Activated CD8-positive, alpha-beta T cell treated with anti-CD3 and anti-CD28 coated beads for 36 hours (primary cell): ENCODE results near the gene ZMYM4. TPM values are rescaled to one million over a fixed set of nuclear protein-coding genes. Genes with fewer than 3 reads are reported as not detected.

ENCODE experiments used
- ATAC-seq: fragments of 200-7000 bp; cut with Tn5 transposase; one replicate; pipeline ENCODE4 v1.10.0; 2021; ENCODE audit warnings: mild to moderate bottlenecking, moderate library complexity
- CTCF ChIA-PET: fragments of 350-600 bp; sonication (Branson Sonifier 250); formaldehyde crosslinking; loops from one replicate; lab custom pipeline; 2021; ENCODE audit warnings: antibody characterized with exemption; lab: Charles Lee
- POLR2A ChIA-PET: fragments of 350-600 bp; sonication (Branson Sonifier 250); formaldehyde crosslinking; loops from one replicate; lab custom pipeline; 2021; ENCODE audit warnings: antibody characterized with exemption; lab: Charles Lee
- DNase-seq: peaks from one replicate; pipeline ENCODE4 v3.0.0-alpha.2; 2020
- H3K27ac Mint-ChIP-seq: one replicate; pipeline ENCODE4 v1.8.0; 2021; ENCODE audit warnings: mild to moderate bottlenecking, mixed read lengths
- H3K27me3 Mint-ChIP-seq: one replicate; pipeline ENCODE4 v1.8.0; 2021; ENCODE audit warnings: mixed read lengths
- H3K36me3 Mint-ChIP-seq: one replicate; pipeline ENCODE4 v1.8.0; 2021; ENCODE audit warnings: low read depth, mixed read lengths
- H3K4me1 Mint-ChIP-seq: one replicate; pipeline ENCODE4 v1.8.0; 2021; ENCODE audit warnings: low read depth, mixed read lengths
- H3K4me3 Mint-ChIP-seq: one replicate; pipeline ENCODE4 v1.8.0; 2021; ENCODE audit warnings: mild to moderate bottlenecking, moderate library complexity, mixed read lengths
- H3K9me3 Mint-ChIP-seq: one replicate; pipeline ENCODE4 v1.8.0; 2021; ENCODE audit warnings: mixed read lengths
- CTCF ChIP-seq: fragments of 200-600 bp; IDR thresholded peaks from one replicate; pipeline ENCODE4 v1.8.0; 2022; ENCODE audit warnings: antibody characterized with exemption, mild to moderate bottlenecking
- intact Hi-C: fragments of 100-400 bp; cut with micrococcal nuclease; formaldehyde crosslinking; loops from one replicate; pipeline ENCODE4 v1.10.0; 2022
- total RNA-seq, 2 experiments: library from RNA; stranded (reverse); gene quantifications; one replicate each; pipeline ENCODE4 v1.2.3, GENCODE V29; 2021

ZMYM4 gene
- total RNA-seq, 2 experiments from 2014 or later, result 26.0 to 31.6 TPM

- H3K27me3 Mint-ChIP-seq, result no peaks in the 10 kb centered on the region
- POLR2A ChIA-PET, result no interaction called here
- H3K9me3 Mint-ChIP-seq, result no peaks in the 10 kb centered on the region
- H3K27ac Mint-ChIP-seq, result no peak overlapping the region
- CTCF ChIA-PET, result no interaction called here
- no peak for TF ChIP-seq CTCF
- intact Hi-C loops, result no loop called here
- H3K4me1 Mint-ChIP-seq, result no peaks in the 10 kb centered on the region
- H3K4me3 Mint-ChIP-seq, result no peak overlapping the region
- H3K36me3 Mint-ChIP-seq, result peaks cover 4% of the 10 kb centered on the region
- DNase-seq, result no peak
- ATAC-seq, result no peak
These were observed 113.6 kb downstream of the ZMYM4 start for GRCh38 chr1:35382107-35382506.

GRCh38 chr1:35386290-35386689, 117.8 kb downstream of the ZMYM4 start:
- Mint-ChIP-seq H3K4me3 (no peak overlapping the region), H3K27me3 (no peaks in the 10 kb centered on the region), H3K4me1 (no peaks in the 10 kb centered on the region), H3K9me3 (no peaks in the 10 kb centered on the region), H3K36me3 (peaks cover 4% of the 10 kb centered on the region), H3K27ac (peak overlapping the region; percentile 69)
- DNase-seq, result no peak
- intact Hi-C loops, result no loop called here
- ChIA-PET CTCF (no interaction called here), POLR2A (no interaction called here)
- no peak for TF ChIP-seq CTCF
- ATAC-seq, result no peak

GRCh38 chr1:35386959-35387358, 118.5 kb downstream of the ZMYM4 start:
- intact Hi-C loops, result no loop called here
- ChIA-PET CTCF (no interaction called here), POLR2A (no interaction called here)
- DNase-seq (no peak), ATAC-seq (no peak)
- H3K27ac Mint-ChIP-seq, result no peak overlapping the region
- H3K36me3 Mint-ChIP-seq, result peaks cover 4% of the 10 kb centered on the region
- H3K27me3 Mint-ChIP-seq, result no peaks in the 10 kb centered on the region
- H3K4me1 Mint-ChIP-seq, result no peaks in the 10 kb centered on the region
- TF ChIP-seq CTCF, result no peak
- H3K4me3 Mint-ChIP-seq, result no peak overlapping the region
- no peaks in the 10 kb centered on the region for H3K9me3 Mint-ChIP-seq

- H3K4me1 Mint-ChIP-seq, result no peaks in the 10 kb centered on the region
- no peak overlapping the region for H3K4me3 Mint-ChIP-seq
- TF ChIP-seq CTCF, result no peak
- H3K27ac Mint-ChIP-seq, result no peak overlapping the region
- DNase-seq, result no peak
- intact Hi-C loops, result no loop called here
- H3K36me3 Mint-ChIP-seq, result peaks cover 14% of the 10 kb centered on the region
- ATAC-seq, result no peak
- H3K27me3 Mint-ChIP-seq, result no peaks in the 10 kb centered on the region
- POLR2A ChIA-PET, result no interaction called here
- no peaks in the 10 kb centered on the region for H3K9me3 Mint-ChIP-seq
- CTCF ChIA-PET, result no interaction called here
These were observed 122.3 kb downstream of the ZMYM4 start for GRCh38 chr1:35390600-35391494.

- no peaks in the 10 kb centered on the region for H3K27me3 Mint-ChIP-seq
- no peak overlapping the region for H3K27ac Mint-ChIP-seq
- ATAC-seq (no peak), DNase-seq (no peak)
- ChIA-PET POLR2A (no interaction called here), CTCF (interaction anchor here (1.1 kb wide), 1 partner anchor 193 kb away, joined by 3 read pairs; no protein-coding TSS in a partner anchor)
- H3K4me1 Mint-ChIP-seq, result peaks cover 4% of the 10 kb centered on the region
- no peak overlapping the region for H3K4me3 Mint-ChIP-seq
- no peaks in the 10 kb centered on the region for H3K9me3 Mint-ChIP-seq
- intact Hi-C loops, result no loop called here
- H3K36me3 Mint-ChIP-seq, result peaks cover 24% of the 10 kb centered on the region
- no peak for TF ChIP-seq CTCF
These were observed 125.9 kb downstream of the ZMYM4 start for GRCh38 chr1:35394386-35394785.
